B cell (primary cell): Measurements from ENCODE around the gene ZC3H7A.

Experiments
- EZH2 ChIP-seq: IDR thresholded peaks from 2 replicates; pipeline ENCODE4 v1.6.1; 2012; ENCODE audit warnings: borderline replicate concordance, low read depth, mild to moderate bottlenecking, moderate library complexity, low read length; ENCODE audit not compliant: insufficient read depth, poor library complexity, severe bottlenecking
- TF ChIP-seq, protein P1 (sequence below): fragments of 200-600 bp; IDR thresholded peaks from one replicate; pipeline ENCODE4 v1.8.0; 2022; ENCODE audit warnings: antibody characterized with exemption, mild to moderate bottlenecking

DNA sequence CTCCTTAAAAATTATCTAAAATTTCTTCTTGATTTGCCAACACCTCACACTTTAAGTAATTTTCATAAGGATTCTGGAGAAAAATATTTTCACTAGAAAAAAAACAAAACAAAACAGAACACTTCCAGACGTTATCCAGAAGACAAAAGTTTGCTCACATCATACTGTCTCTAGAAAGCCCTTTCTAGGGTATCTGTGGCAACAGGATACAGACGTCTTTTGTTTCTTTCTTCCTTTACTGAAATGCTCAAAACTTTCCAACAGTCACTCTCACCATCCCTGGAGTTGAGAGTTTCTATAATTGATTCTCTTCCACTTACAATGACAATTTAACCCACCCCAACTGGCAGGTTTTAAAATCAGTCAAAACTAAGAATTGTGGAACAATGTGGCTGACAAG lies 2.6 kb downstream of the ZC3H7A start:
- TF ChIP-seq, protein P1, sequence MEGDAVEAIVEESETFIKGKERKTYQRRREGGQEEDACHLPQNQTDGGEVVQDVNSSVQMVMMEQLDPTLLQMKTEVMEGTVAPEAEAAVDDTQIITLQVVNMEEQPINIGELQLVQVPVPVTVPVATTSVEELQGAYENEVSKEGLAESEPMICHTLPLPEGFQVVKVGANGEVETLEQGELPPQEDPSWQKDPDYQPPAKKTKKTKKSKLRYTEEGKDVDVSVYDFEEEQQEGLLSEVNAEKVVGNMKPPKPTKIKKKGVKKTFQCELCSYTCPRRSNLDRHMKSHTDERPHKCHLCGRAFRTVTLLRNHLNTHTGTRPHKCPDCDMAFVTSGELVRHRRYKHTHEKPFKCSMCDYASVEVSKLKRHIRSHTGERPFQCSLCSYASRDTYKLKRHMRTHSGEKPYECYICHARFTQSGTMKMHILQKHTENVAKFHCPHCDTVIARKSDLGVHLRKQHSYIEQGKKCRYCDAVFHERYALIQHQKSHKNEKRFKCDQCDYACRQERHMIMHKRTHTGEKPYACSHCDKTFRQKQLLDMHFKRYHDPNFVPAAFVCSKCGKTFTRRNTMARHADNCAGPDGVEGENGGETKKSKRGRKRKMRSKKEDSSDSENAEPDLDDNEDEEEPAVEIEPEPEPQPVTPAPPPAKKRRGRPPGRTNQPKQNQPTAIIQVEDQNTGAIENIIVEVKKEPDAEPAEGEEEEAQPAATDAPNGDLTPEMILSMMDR, result no peak
- TF ChIP-seq EZH2, result no peak
